Parathyroid adenoma (tissue), 2 donors: ENCODE data around the gene SMOC2.

Experiments used
- H2AFZ ChIP-seq: fragments of 300-600 bp; sonication (generic); one replicate; pipeline ENCODE4 v1.7.0; 2017; ENCODE audit warnings: antibody characterized with exemption, mild to moderate bottlenecking
- H3K27ac ChIP-seq: fragments of 300-600 bp; sonication (generic); one replicate; pipeline ENCODE4 v1.7.0; 2017
- H3K27me3 ChIP-seq: fragments of 300-600 bp; sonication (generic); one replicate; pipeline ENCODE4 v1.7.0; 2017; ENCODE audit warnings: low read length; ENCODE audit not compliant: control insufficient read depth, insufficient read depth
- H3K36me3 ChIP-seq: fragments of 300-600 bp; sonication (generic); one replicate; pipeline ENCODE4 v1.7.0; 2017; ENCODE audit warnings: low read length; ENCODE audit not compliant: control insufficient read depth, insufficient read depth
- H3K4me1 ChIP-seq: fragments of 300-600 bp; sonication (generic); one replicate; pipeline ENCODE4 v1.7.0; 2017; ENCODE audit warnings: control low read depth
- H3K4me2 ChIP-seq: fragments of 300-600 bp; sonication (generic); one replicate; pipeline ENCODE4 v1.7.0; 2017; ENCODE audit warnings: low read length
- H3K4me3 ChIP-seq: fragments of 300-600 bp; sonication (generic); one replicate; pipeline ENCODE4 v1.7.0; 2017; ENCODE audit warnings: low read depth, low read length
- H3K79me2 ChIP-seq: fragments of 300-600 bp; sonication (generic); one replicate; pipeline ENCODE4 v1.7.0; 2017; ENCODE audit warnings: control low read depth
- H3K9ac ChIP-seq: fragments of 300-600 bp; sonication (generic); one replicate; pipeline ENCODE4 v1.7.0; 2017; ENCODE audit warnings: mild to moderate bottlenecking
- H3K9me3 ChIP-seq: fragments of 300-600 bp; sonication (generic); one replicate; pipeline ENCODE4 v1.7.0; 2017; ENCODE audit warnings: low read length; ENCODE audit not compliant: control insufficient read depth
- TF ChIP-seq, protein P1 (sequence below): fragments of 300-600 bp; sonication (generic); IDR thresholded peaks from one replicate; pipeline ENCODE4 v1.7.0; 2017; ENCODE audit warnings: antibody characterized with exemption, mild to moderate bottlenecking
- donor health status: primary hyperparathyroidism.

Gene SMOC2

DNA sequence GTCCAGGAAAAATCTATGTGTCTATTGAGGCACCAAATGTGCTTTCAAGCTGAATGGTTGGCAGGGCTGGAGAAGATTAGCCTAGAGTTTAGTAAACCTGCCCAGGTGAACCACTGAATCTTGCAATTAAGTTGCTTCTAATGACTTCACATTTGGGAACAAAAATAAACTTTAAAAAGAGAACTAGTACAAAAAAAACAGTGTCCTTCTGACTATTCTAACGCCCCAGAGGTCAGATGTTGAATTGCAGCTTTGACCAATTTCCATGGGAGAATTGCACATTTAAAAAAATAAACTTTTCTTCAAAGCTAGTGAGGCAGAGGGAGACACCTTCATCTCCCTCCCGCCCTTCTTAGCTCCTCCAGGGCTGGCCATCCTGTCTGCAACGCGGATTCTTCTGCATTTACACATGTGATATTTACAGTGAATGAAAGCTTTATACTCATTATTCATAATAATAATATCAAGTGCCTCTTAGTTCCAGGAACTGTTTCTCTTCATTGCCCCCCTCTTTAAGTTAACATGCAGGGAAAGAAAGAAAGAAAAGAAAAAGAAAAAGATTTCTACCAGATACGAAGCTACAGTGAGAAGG lies 270.2 kb downstream of the SMOC2 start:
- Histone ChIP-seq H3K27ac (no peak overlapping the region), H3K9me3 (no peaks in the 10 kb centered on the region), H3K4me2 (no peak overlapping the region), H3K36me3 (no peaks in the 10 kb centered on the region), H3K27me3 (no peaks in the 10 kb centered on the region), H3K4me3 (no peak overlapping the region), H3K79me2 (no peaks in the 10 kb centered on the region), H3K9ac (no peak overlapping the region), H3K4me1 (no peaks in the 10 kb centered on the region), H2AFZ (no peak overlapping the region)
- TF ChIP-seq, protein P1, sequence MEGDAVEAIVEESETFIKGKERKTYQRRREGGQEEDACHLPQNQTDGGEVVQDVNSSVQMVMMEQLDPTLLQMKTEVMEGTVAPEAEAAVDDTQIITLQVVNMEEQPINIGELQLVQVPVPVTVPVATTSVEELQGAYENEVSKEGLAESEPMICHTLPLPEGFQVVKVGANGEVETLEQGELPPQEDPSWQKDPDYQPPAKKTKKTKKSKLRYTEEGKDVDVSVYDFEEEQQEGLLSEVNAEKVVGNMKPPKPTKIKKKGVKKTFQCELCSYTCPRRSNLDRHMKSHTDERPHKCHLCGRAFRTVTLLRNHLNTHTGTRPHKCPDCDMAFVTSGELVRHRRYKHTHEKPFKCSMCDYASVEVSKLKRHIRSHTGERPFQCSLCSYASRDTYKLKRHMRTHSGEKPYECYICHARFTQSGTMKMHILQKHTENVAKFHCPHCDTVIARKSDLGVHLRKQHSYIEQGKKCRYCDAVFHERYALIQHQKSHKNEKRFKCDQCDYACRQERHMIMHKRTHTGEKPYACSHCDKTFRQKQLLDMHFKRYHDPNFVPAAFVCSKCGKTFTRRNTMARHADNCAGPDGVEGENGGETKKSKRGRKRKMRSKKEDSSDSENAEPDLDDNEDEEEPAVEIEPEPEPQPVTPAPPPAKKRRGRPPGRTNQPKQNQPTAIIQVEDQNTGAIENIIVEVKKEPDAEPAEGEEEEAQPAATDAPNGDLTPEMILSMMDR, result peak; percentile 21

DNA sequence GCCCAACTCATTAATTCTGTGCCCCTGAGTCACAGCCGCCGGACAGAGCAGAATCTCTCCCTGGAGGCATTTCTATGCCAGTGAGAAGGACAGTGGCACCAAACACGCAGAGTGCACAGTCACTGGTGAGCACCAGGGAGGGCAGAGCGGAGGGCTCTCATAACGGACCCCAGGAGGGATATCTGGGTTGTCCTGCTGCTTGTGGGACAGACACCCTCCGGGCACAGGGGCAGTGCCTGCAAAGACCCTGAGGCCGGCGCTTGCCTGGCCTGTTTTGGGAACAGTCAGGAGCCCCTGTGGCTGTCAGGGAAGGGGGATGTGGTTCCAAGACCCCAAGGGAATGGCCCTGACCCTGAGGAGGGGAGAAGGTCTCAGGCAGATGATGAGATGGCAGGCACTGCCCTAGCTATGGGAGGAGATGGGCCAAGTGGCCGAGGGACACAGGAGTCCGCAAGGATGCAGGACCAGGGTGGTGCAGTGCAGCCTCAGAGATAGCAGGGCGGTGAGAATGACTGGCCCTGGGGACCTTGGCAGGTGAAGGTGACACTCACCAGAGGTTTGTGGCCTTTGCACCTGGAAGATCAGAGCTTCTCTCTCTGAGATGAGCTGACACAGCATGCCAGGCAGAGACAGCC lies 270.8 kb downstream of the SMOC2 start:
- Histone ChIP-seq H3K9me3 (no peaks in the 10 kb centered on the region), H3K27me3 (no peaks in the 10 kb centered on the region), H3K79me2 (no peaks in the 10 kb centered on the region), H3K4me1 (no peaks in the 10 kb centered on the region), H3K4me3 (no peak overlapping the region), H3K9ac (no peak overlapping the region), H3K27ac (no peak overlapping the region), H3K36me3 (no peaks in the 10 kb centered on the region), H2AFZ (no peak overlapping the region), H3K4me2 (no peak overlapping the region)
- TF ChIP-seq, protein P1, result no peak

DNA sequence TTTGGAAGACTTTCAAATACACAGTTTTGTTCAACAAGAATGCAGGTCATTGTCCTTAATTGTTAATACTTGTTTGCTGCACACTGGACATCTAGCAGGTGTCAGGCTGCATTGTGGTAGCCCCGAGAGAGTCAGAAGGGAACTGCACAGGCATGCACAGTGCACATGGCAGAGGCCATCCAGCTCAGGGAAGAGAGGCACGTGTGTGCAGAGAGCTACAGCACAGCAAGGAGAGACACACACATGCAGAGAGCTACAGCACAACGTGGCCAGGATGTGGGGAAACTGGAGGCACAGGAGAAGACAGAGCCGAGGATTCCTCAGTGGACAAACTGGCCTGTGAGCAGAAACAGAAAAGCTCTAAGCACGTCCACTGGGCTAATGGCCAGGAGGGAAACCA lies 272.0 kb downstream of the SMOC2 start:
- Histone ChIP-seq H3K9ac (no peak overlapping the region), H3K27me3 (no peaks in the 10 kb centered on the region), H3K4me1 (no peaks in the 10 kb centered on the region), H3K4me3 (no peak overlapping the region), H3K36me3 (no peaks in the 10 kb centered on the region), H3K4me2 (no peak overlapping the region), H3K79me2 (no peaks in the 10 kb centered on the region), H3K27ac (no peak overlapping the region), H2AFZ (no peak overlapping the region), H3K9me3 (no peaks in the 10 kb centered on the region)
- TF ChIP-seq, protein P1, result no peak

DNA sequence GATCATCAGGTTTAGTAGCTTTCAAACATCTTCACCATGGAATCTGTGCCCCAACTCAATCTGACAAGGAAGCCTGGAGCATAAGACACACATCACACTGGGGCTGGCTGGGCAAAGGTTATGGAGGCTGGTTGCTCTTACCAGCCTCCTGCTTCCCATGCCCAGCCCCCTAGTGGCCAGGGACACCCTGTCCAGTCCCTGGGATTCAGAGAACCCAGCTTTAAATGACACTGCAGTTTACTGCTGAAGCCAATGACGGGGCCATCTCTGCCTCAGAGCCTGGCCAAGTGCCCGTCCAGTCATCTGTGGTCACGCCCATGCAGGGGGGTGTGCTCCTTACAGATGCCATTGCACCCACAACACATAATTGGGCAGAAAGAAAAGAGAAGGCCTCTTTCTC lies 272.9 kb downstream of the SMOC2 start:
- Histone ChIP-seq H3K79me2 (no peaks in the 10 kb centered on the region), H3K36me3 (no peaks in the 10 kb centered on the region), H3K4me2 (no peak overlapping the region), H3K27me3 (no peaks in the 10 kb centered on the region), H3K9me3 (no peaks in the 10 kb centered on the region), H3K9ac (no peak overlapping the region), H3K4me1 (no peaks in the 10 kb centered on the region), H3K4me3 (no peak overlapping the region), H3K27ac (no peak overlapping the region), H2AFZ (no peak overlapping the region)
- TF ChIP-seq, protein P1, result no peak
